SK-N-MC (cell line): ENCODE results near the gene PDPK1.

Experiments
- EZH2 ChIP-seq: fragments of 200-600 bp; sonication (generic); IDR thresholded peaks from one replicate; pipeline ENCODE4 v1.6.1; 2017; ENCODE audit warnings: antibody characterized with exemption
- FOXP2 ChIP-seq: optimal IDR thresholded peaks from 2 replicates; pipeline ENCODE3; 2011; ENCODE audit warnings: mild to moderate bottlenecking, moderate library complexity; ENCODE audit not compliant: insufficient read depth; ENCODE audit errors: extremely low read length, control extremely low read depth
- POLR2AphosphoS5 ChIP-seq: IDR thresholded peaks from 2 replicates; pipeline ENCODE4 v1.6.1; 2012; ENCODE audit warnings: mild to moderate bottlenecking, low read depth, low read length, borderline replicate concordance

- TF ChIP-seq POLR2AphosphoS5 (no peak), EZH2 (no peak), FOXP2 (no peak)
These were observed 59.7 kb downstream of the PDPK1 start for GRCh38 chr16:2597560-2597902.
